ENCODE data around the gene CHST3. TPM values are rescaled to one million over a fixed set of nuclear protein-coding genes. Genes with fewer than 3 reads are reported as not detected.

Gene CHST3
- polyA plus RNA-seq, 1 donor (not counting 4 experiments of a cell fraction or from before 2014, with no cell fraction given) = 12.0 TPM

DNA sequence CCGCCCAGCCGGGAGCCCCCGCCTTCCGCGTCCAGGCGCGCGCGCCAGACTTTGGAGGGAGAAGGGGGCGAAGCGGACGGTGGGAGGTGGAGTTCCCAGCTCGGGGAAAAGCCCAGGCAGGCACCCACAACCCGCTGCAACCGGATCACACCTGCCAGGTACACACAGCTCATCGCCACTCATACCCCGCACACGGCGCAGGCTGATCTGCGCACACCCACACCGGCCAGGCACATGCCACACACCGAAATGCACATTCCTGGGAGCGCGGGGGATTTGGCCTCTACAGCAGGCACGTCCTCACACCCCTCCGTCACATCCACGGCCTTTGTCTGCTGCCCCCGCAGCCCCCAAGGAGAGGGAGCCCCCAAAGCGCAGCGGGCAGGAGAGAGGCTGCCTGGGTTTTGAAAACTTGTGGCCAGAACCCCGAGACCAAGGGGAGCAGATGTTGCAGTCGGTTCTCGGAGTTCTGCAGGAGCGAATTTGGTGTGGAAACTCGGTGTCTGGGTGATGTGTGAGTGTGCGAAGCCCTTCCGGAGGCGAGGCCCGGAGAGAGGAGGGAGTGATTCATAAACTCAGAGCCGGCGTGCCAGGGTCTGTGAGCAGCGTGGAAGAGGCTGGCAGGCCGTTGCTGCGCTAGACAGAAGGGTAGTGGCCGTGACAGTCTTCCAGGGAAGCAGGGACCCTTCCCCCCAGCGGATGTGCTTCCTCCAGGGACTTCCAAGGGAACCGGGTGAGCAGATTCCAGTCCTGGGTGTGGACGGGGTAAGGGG lies 734 bp downstream of the CHST3 start:
- peaks cover 4 to 6% of the 10 kb centered on the region in 2 experiments for H3K36me3 ChIP-seq (ENCODE audit: control insufficient read depth in 2 of 2, extremely low read depth in 1 of 2, insufficient read depth in 2 of 2, low read length in 2 of 2)
- peak overlapping the region; percentile 96 for H3K9ac ChIP-seq (ENCODE audit: control insufficient read depth, extremely low read depth, insufficient read depth, low read length)
- peaks cover 52% of the 10 kb centered on the region for H3K79me2 ChIP-seq (ENCODE audit: control insufficient read depth, insufficient read depth, low read length)
- H3K4me2 ChIP-seq (ENCODE audit: control insufficient read depth, extremely low read depth, insufficient read depth, low read depth, low read length) = peak overlapping the region; percentile 95
- DNase-seq (ENCODE audit: low read depth, low spot score) = no peak
- H3K27me3 ChIP-seq (ENCODE audit: control insufficient read depth, extremely low read depth, insufficient read depth, low read length) = no peaks in the 10 kb centered on the region
- H3K9me3 ChIP-seq (ENCODE audit: control insufficient read depth, low read depth, low read length) = no peaks in the 10 kb centered on the region
- H3K27ac ChIP-seq (ENCODE audit: control insufficient read depth, insufficient read depth, low read length) = peak overlapping the region; percentile 94
- dilution Hi-C loops (cut with MboI; ENCODE audit: extremely low pct_ligation_motif_present, low sequenced_read_pairs) = no loop called here
- TF ChIP-seq, protein P1, sequence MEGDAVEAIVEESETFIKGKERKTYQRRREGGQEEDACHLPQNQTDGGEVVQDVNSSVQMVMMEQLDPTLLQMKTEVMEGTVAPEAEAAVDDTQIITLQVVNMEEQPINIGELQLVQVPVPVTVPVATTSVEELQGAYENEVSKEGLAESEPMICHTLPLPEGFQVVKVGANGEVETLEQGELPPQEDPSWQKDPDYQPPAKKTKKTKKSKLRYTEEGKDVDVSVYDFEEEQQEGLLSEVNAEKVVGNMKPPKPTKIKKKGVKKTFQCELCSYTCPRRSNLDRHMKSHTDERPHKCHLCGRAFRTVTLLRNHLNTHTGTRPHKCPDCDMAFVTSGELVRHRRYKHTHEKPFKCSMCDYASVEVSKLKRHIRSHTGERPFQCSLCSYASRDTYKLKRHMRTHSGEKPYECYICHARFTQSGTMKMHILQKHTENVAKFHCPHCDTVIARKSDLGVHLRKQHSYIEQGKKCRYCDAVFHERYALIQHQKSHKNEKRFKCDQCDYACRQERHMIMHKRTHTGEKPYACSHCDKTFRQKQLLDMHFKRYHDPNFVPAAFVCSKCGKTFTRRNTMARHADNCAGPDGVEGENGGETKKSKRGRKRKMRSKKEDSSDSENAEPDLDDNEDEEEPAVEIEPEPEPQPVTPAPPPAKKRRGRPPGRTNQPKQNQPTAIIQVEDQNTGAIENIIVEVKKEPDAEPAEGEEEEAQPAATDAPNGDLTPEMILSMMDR (optimal IDR thresholded peaks at IDR 0.05 in 1 of 3, IDR thresholded peaks at IDR 0.05 in 1 of 3, conservative IDR thresholded peaks at IDR 0.05 in 1 of 3; ENCODE audit: extremely low read depth in 1 of 3, insufficient read depth in 2 of 3, low read length in 3 of 3) = no peak
- no peak for TF ChIP-seq EZH2 (IDR thresholded peaks at IDR 0.05; ENCODE audit: low read length)
- H4K20me1 ChIP-seq (ENCODE audit: control insufficient read depth, extremely low read depth, insufficient read depth, low read length) = peaks cover 3% of the 10 kb centered on the region
- H3K4me3 ChIP-seq (ENCODE audit: control insufficient read depth in 2 of 3, extremely low read depth in 1 of 3, insufficient read depth in 2 of 3, low read depth in 1 of 3, low read length in 3 of 3) = peak overlapping the region; percentile 59 to 96 (median 94)
- FAIRE-seq = peak; percentile 34
- H2AFZ ChIP-seq (ENCODE audit: control insufficient read depth, low read length) = peak overlapping the region; percentile 76
- H3K4me1 ChIP-seq (ENCODE audit: control insufficient read depth, extremely low read depth, insufficient read depth, low read length) = peaks cover 46% of the 10 kb centered on the region
- H3K9me1 ChIP-seq (ENCODE audit: control insufficient read depth, extremely low read depth, insufficient read depth, low read length) = no peaks in the 10 kb centered on the region

DNA sequence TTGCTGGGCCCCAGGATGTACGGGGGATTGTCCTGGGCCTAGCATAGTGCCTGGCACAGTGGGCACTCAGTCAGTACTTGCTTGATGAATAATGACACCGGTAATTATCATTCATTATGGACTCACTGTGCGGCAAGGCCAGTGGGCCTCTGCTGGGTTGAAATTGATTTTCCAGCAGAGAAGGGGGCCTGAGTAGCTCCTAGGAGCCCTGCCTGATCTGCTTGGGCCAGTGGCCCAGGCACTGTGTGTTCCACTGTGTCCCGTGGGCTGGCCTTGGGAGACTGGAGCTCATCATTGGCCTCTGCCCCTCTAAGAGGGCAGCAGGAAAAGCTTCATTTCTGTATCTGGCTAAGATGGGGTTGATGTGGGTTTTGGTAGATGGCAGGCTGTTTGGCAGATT lies 1.4 kb downstream of the CHST3 start:
- Histone ChIP-seq H4K20me1 (ENCODE audit: control insufficient read depth, extremely low read depth, insufficient read depth, low read length) (peaks cover 3% of the 10 kb centered on the region), H3K79me2 (ENCODE audit: control insufficient read depth, insufficient read depth, low read length) (peaks cover 58% of the 10 kb centered on the region), H3K27ac (ENCODE audit: control insufficient read depth, insufficient read depth, low read length) (peak overlapping the region; percentile 94), H2AFZ (ENCODE audit: control insufficient read depth, low read length) (peak overlapping the region; percentile 66), H3K9me3 (ENCODE audit: control insufficient read depth, low read depth, low read length) (no peaks in the 10 kb centered on the region), H3K4me2 (ENCODE audit: control insufficient read depth, extremely low read depth, insufficient read depth, low read depth, low read length) (peak overlapping the region; percentile 95), H3K9ac (ENCODE audit: control insufficient read depth, extremely low read depth, insufficient read depth, low read length) (peak overlapping the region; percentile 96), H3K36me3 (ENCODE audit: control insufficient read depth in 2 of 2, extremely low read depth in 1 of 2, insufficient read depth in 2 of 2, low read length in 2 of 2) (peaks cover 4 to 6% of the 10 kb centered on the region in 2 experiments), H3K4me3 (ENCODE audit: control insufficient read depth in 2 of 3, extremely low read depth in 1 of 3, insufficient read depth in 2 of 3, low read depth in 1 of 3, low read length in 3 of 3) (peak overlapping the region; percentile 59 to 96 (median 94)), H3K27me3 (ENCODE audit: control insufficient read depth, extremely low read depth, insufficient read depth, low read length) (no peaks in the 10 kb centered on the region), H3K9me1 (ENCODE audit: control insufficient read depth, extremely low read depth, insufficient read depth, low read length) (no peaks in the 10 kb centered on the region), H3K4me1 (ENCODE audit: control insufficient read depth, extremely low read depth, insufficient read depth, low read length) (peaks cover 53% of the 10 kb centered on the region)
- dilution Hi-C loops (cut with MboI; ENCODE audit: extremely low pct_ligation_motif_present, low sequenced_read_pairs) = no loop called here
- TF ChIP-seq, protein P1 (optimal IDR thresholded peaks at IDR 0.05 in 1 of 3, IDR thresholded peaks at IDR 0.05 in 1 of 3, conservative IDR thresholded peaks at IDR 0.05 in 1 of 3; ENCODE audit: extremely low read depth in 1 of 3, insufficient read depth in 2 of 3, low read length in 3 of 3) = no peak
- TF ChIP-seq EZH2 (IDR thresholded peaks at IDR 0.05; ENCODE audit: low read length) = no peak
- FAIRE-seq (no peak), DNase-seq (ENCODE audit: low read depth, low spot score) (no peak)

All from keratinocyte (primary cell).